Duodenal mucosa (tissue), 2 donors: Measurements from ENCODE around the gene FBXL4.

Experiments used
- H3K27ac ChIP-seq: one replicate; pipeline ENCODE4 v1.7.0; 2013; ENCODE audit warnings: low read depth, low read length
- H3K27me3 ChIP-seq, 2 donors: one replicate each; pipeline ENCODE4 v1.7.0; 2013; ENCODE audit warnings: low read length in 2 of 2, control low read depth in 1 of 2; ENCODE audit not compliant: insufficient read depth in 2 of 2, control insufficient read depth in 1 of 2
- H3K36me3 ChIP-seq, 2 donors: one replicate each; pipeline ENCODE4 v1.7.0; 2013; ENCODE audit warnings: low read length in 2 of 2, control low read depth in 1 of 2; ENCODE audit not compliant: insufficient read depth in 2 of 2, control insufficient read depth in 1 of 2
- H3K4me1 ChIP-seq, 2 donors: one replicate each; pipeline ENCODE4 v1.7.0; 2013; ENCODE audit warnings: low read length in 2 of 2, control low read depth in 1 of 2; ENCODE audit not compliant: insufficient read depth in 2 of 2, control insufficient read depth in 1 of 2
- H3K4me3 ChIP-seq, 2 donors: one replicate each; pipeline ENCODE4 v1.7.0; 2013; ENCODE audit warnings: low read length in 2 of 2, low read depth in 1 of 2
- H3K9ac ChIP-seq, 2 donors: one replicate each; pipeline ENCODE4 v1.7.0; 2013; ENCODE audit warnings: low read length in 2 of 2, low read depth in 1 of 2
- H3K9me3 ChIP-seq, 2 donors: one replicate each; pipeline ENCODE4 v1.7.0; 2013; ENCODE audit warnings: low read length in 2 of 2, control low read depth in 1 of 2; ENCODE audit not compliant: control insufficient read depth in 1 of 2

Gene FBXL4

GRCh38 chr6:98840996-98841513, 106.7 kb downstream of the FBXL4 start:
- Histone ChIP-seq H3K27ac (no peak overlapping the region), H3K36me3 (no peaks in the 10 kb centered on the region), H3K4me3 (no peak overlapping the region), H3K9ac (no peak overlapping the region), H3K27me3 (peaks cover 86 to 95% of the 10 kb centered on the region in 2 donors), H3K9me3 (no peaks in the 10 kb centered on the region), H3K4me1 (peaks cover 4 to 7% of the 10 kb centered on the region in 2 donors)

GRCh38 chr6:98840385-98840784, 107.4 kb downstream of the FBXL4 start:
- Histone ChIP-seq H3K27me3 (peaks cover 86 to 95% of the 10 kb centered on the region in 2 donors), H3K9me3 (no peaks in the 10 kb centered on the region), H3K4me1 (peaks cover 6 to 12% of the 10 kb centered on the region in 2 donors), H3K9ac (no peak overlapping the region), H3K36me3 (no peaks in the 10 kb centered on the region), H3K4me3 (no peak overlapping the region), H3K27ac (no peak overlapping the region)

DNA sequence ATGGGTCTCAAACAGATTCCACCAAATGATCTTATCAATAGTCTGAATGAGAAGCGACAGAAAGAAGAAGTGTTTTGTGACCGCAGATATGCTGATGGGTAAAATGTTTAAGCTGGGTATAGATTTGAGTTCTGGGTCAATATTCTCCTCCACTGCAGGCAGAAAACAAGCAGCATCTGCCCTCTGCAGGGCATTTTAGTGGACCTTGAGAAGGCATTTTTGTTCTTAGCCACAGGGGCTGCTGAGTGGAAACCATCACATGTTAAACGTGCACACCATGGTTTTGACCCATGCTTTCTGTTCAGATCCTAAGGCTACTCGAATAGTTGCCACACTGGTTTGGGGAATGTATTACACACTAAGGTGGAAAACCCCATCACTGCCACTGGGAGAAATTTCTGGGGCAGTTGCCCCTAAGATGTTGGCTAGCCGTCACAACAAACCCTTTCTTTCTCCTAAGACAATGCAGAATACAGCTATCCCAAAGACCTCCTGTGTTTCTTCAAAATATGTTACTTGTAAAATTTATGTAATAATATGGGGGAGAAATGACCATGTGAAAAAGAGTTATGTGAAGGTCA, 107.9 kb downstream of the FBXL4 start:
- Histone ChIP-seq H3K4me3 (no peak overlapping the region), H3K27me3 (peaks cover 87 to 93% of the 10 kb centered on the region in 2 donors), H3K4me1 (peaks cover 4 to 11% of the 10 kb centered on the region in 2 donors), H3K9ac (no peak overlapping the region), H3K36me3 (no peaks in the 10 kb centered on the region), H3K9me3 (no peaks in the 10 kb centered on the region), H3K27ac (no peak overlapping the region)

DNA sequence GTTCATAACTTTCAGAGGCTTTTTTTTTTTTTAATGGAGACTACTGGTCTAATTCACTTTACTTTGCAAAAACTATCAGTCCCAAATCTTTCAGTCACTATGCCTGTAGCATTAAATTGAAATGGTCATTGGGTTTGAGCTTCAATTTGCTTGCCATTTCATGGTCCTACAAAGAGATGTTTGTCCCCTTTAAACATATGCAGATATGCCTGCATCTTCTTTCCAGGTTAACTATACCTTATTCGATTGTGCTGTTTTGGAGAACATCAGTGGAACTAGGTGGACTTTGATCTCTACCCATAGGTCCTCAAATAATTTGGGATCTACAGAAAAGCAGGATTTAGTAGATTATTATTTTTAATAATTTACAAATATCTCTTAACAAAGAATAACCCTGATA, 108.8 kb downstream of the FBXL4 start:
- H3K36me3 ChIP-seq = no peaks in the 10 kb centered on the region
- H3K27me3 ChIP-seq = peaks cover 78 to 86% of the 10 kb centered on the region in 2 donors
- no peak overlapping the region for H3K9ac ChIP-seq
- no peak overlapping the region for H3K4me3 ChIP-seq
- no peaks in the 10 kb centered on the region for H3K9me3 ChIP-seq
- H3K4me1 ChIP-seq = peaks cover 5 to 7% of the 10 kb centered on the region in 2 donors
- no peak overlapping the region for H3K27ac ChIP-seq

DNA sequence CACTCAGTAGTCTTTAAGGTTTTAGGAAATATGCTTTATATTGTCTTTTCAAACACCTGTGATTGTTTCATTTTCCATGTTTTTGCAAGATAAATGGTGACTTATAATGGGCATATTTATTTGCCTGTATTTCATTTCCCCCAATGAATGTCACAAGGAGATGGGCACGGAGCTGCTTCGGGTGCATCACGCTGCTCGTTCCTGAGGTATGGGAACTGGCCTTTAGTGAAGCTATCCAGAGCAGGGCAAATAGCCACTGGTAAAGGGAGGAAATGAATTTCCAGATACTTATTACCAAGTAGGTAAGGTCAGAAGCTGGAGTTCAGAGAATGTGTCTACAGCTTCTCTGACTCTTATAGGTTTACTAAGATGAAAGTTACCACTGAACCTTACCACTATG, 109.7 kb downstream of the FBXL4 start:
- Histone ChIP-seq H3K4me3 (no peak overlapping the region), H3K9me3 (no peaks in the 10 kb centered on the region), H3K9ac (no peak overlapping the region), H3K27ac (no peak overlapping the region), H3K27me3 (peaks cover 77 to 86% of the 10 kb centered on the region in 2 donors), H3K4me1 (peaks cover 5 to 16% of the 10 kb centered on the region in 2 donors), H3K36me3 (no peaks in the 10 kb centered on the region)

DNA sequence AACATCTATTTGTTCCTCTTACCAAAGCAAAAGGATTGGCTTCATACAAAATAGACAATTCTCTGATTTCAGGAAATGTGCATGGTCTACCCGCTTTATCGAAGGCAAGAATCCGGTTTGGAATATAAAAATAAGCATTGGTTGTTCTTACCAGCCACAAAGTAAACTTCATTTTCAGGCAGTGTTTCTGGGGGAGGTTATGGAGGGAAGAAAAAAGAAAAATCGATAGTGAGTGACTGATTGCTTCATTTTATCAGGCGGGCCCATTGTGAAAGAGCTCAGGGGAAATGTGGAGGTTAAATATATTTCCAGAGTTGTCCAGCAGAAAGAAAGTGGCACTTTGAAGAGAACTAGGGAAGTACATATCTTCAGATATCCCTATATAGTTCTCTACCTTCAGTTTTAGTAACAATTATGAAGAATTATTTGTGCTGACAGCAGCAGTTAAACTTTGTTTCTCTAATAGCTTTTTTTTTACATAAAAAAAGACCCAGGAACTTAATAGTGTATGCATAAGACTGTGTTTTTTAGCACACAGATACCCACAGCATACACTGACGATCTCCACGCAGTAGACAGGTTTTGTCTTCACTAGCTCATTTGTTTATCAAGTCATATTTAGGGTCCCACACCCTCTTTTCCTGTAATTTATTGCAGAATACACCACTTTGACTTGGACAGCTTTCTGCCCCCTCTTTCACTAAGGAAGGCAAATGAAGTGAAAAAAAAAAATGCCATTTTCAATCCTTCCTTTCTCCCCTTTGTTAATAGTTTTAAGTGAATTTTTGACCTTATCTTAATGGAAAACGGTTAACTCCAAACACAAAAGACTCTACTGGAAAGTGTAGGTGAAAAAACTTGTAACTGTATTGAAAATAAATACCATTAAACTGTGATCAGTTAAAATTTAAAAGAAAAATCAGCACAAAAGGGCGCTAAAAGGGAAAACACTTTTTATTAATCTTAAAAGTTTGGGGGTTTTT, 110.5 kb downstream of the FBXL4 start:
- Histone ChIP-seq H3K27ac (no peak overlapping the region), H3K36me3 (no peaks in the 10 kb centered on the region), H3K27me3 (peaks cover 77 to 86% of the 10 kb centered on the region in 2 donors), H3K4me1 (peaks cover 8 to 22% of the 10 kb centered on the region in 2 donors), H3K9ac (no peak overlapping the region), H3K9me3 (no peaks in the 10 kb centered on the region), H3K4me3 (no peak overlapping the region)

DNA sequence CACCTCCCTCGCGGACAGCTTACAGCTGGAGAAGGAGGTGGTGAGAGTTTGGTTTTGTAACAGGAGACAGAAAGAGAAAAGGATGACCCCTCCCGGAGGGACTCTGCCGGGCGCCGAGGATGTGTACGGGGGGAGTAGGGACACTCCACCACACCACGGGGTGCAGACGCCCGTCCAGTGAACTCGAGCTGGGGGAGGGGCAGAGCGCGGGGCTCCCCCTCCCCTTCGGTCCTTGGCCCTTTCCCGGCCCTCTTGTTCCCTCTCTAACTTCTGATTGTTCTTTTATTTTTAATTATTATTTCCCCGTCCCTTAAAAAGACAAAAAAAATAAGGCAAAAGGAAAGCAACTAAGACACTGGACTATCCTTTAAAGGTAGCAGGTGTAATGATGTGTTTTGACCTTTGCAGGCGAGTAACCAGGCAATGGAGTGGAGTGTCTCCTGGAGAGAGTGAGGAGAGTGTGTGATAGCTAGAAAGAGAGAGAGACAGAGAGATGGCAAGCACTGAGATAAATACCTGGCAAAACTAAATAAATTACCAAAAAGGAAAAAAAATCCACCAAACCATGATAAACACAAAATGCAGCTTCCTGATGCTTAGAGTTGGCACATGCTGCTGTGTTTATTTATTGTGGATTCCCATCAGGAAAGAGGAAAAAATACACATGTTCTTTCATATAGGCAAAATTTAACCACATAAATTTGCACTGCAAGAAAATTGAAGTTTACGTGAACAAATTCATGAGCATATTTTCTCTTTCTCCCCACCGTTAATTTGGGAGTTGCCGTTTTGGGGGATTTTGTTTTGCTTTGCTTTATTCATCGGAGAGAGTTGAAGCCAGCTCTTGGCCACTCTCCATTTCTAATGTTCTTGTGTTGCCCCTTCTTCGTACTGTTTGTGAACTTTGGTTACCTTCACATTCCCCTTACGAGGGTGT, 111.5 kb downstream of the FBXL4 start:
- H3K9ac ChIP-seq = no peak overlapping the region
- H3K27ac ChIP-seq = no peak overlapping the region
- peaks cover 75 to 86% of the 10 kb centered on the region in 2 donors for H3K27me3 ChIP-seq
- peaks cover 10 to 25% of the 10 kb centered on the region in 2 donors for H3K4me1 ChIP-seq
- H3K36me3 ChIP-seq = no peaks in the 10 kb centered on the region
- H3K4me3 ChIP-seq = no peak overlapping the region
- no peaks in the 10 kb centered on the region for H3K9me3 ChIP-seq

- Histone ChIP-seq H3K36me3 (no peaks in the 10 kb centered on the region), H3K27me3 (peaks cover 75 to 86% of the 10 kb centered on the region in 2 donors), H3K9ac (no peak overlapping the region), H3K27ac (no peak overlapping the region), H3K4me1 (peaks cover 10 to 25% of the 10 kb centered on the region in 2 donors), H3K4me3 (peak overlapping the region in 1 of 2 donors; percentile 51), H3K9me3 (no peaks in the 10 kb centered on the region)
Observed at GRCh38 chr6:98835149-98836024, 112.4 kb downstream of the FBXL4 start.
